Subcutaneous adipose tissue (tissue), 4 donors: ENCODE results near the gene KRTAP16-1. TPM values are rescaled to one million over a fixed set of nuclear protein-coding genes. Genes with fewer than 3 reads are reported as not detected.
"Not testable (repeated sequence)": the region's sequence is repeated elsewhere in the genome, so short reads cannot be mapped to it uniquely, and the experiment has no call there.

Experiments used
- total RNA-seq, 4 donors: library from RNA; depleted of rRNA; stranded (reverse); fragments of >200 nt; gene quantifications; one replicate each; pipeline ENCODE4 v1.1.0, GENCODE V29; 2016
- TF ChIP-seq, protein P1 (sequence below): fragments of 450-650 bp; IDR thresholded peaks from one replicate; pipeline ENCODE4 v1.5.1; 2016; ENCODE audit warnings: low read depth, mild to moderate bottlenecking, control low read depth, antibody characterized with exemption, moderate library complexity

Gene KRTAP16-1
- total RNA-seq, 4 donors from 2014 or later = not detected

DNA sequence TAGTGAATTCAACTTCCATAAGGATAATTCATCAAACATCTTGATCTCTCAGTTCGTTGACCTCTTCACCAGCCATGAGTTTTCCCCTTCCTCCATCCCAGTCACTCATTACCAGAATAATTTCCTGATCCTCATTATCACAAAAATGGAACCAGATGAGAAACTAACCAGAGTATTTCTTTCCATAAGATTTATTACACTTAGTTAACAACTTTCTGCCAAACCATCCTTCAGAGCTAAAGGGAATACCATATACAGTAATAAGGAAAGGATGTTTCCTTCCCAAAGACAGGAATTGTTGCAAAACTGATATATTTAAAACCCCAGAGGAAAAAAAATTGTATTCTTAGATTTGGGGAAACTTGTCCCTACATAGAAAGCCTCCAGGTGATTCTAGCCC, 15.1 kb downstream of the KRTAP16-1 start:
- TF ChIP-seq, protein P1, sequence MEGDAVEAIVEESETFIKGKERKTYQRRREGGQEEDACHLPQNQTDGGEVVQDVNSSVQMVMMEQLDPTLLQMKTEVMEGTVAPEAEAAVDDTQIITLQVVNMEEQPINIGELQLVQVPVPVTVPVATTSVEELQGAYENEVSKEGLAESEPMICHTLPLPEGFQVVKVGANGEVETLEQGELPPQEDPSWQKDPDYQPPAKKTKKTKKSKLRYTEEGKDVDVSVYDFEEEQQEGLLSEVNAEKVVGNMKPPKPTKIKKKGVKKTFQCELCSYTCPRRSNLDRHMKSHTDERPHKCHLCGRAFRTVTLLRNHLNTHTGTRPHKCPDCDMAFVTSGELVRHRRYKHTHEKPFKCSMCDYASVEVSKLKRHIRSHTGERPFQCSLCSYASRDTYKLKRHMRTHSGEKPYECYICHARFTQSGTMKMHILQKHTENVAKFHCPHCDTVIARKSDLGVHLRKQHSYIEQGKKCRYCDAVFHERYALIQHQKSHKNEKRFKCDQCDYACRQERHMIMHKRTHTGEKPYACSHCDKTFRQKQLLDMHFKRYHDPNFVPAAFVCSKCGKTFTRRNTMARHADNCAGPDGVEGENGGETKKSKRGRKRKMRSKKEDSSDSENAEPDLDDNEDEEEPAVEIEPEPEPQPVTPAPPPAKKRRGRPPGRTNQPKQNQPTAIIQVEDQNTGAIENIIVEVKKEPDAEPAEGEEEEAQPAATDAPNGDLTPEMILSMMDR = no peak

DNA sequence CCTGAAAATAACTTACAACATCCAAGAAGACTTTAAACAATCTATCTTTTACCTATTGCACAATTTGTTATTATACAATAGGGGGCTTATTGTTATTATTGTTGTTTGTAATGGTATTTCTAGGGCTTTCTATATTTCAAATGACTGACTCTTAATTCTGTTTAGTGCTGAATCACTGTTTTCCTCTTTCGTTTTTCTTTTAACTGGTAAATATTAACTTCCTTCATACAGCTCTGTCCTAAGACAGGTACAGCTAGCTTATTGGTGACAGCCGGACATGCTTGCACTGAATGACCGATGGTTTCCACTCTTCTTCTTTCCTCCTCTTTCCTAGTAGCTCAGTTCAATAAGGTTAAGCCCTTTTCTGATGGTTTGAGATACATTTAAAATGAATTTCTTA, 22.1 kb downstream of the KRTAP16-1 start:
- TF ChIP-seq, protein P1 = no peak

DNA sequence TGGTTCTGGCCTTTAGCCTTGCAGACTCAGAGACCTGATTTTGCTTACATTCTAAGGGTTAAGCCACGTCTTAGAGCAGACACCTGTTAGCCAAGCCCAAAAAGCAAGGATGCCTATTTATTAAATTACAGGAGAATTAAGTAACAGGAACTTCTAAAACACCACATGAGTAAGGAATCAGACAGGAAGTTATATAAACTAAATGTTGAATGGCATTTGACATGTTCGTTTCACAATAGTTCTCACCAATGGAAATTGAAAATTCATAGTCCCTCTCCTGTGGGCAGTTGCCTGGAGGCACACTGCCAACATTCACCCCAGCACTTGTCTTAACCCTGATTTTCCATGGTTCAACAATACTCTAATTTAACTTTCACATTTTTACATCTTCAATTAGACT, 24.6 kb downstream of the KRTAP16-1 start:
- TF ChIP-seq, protein P1 = no peak

DNA sequence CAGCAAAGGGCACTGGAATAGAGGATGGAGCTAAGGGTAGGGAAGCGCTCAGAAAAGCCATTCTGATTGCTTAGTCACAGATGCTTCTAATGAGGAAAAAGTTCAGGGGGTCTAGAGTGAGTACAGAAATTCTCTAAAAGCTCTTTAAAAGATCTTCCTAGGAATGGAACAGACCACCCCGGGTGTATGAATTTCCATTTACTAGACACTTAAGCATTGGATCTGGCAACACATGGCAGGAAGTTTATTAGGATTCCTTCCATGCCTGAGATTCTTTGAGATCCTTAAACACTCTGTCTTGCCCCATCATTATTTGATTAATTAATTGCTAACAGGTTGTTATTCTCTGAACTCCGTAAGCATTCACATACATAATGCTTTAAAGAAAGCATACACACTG, 25.1 kb downstream of the KRTAP16-1 start:
- TF ChIP-seq, protein P1 = no peak

DNA sequence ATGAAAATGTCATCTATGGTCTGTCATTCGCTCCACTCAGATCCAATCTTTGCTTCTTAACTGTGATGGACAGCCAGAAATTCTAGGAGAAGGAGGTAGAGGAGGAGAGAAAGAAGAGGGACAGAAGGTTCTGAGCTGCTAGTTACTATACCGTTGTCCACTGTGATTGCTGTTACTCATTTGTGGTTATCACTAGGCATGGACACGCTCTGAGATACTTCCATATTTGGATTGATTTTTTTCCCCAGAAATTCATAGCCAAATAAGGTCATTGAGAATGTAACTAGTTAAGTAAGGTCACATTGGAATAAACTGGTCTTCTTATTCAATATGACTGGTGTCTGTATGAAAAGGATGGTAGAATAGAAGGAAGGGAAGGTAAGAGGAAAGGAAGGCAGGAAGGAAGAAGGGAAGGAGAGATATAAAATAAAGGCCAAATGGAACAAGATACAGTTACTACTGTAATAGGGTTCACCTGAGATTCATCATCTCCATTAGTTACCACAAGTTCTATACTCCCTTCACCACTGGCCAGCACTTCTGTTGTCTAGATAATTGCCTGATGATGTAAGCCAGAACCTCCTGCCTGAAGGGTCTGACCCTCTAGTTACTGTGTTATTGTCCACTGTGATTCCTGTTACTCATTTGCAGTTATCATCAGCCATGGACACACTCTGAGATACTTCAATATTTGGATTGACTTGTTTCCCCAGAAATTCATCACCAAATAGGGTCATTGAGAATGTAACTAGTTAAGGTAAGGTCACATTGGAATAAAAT, 30.7 kb downstream of the KRTAP16-1 start:
- TF ChIP-seq, protein P1 = no peak

DNA sequence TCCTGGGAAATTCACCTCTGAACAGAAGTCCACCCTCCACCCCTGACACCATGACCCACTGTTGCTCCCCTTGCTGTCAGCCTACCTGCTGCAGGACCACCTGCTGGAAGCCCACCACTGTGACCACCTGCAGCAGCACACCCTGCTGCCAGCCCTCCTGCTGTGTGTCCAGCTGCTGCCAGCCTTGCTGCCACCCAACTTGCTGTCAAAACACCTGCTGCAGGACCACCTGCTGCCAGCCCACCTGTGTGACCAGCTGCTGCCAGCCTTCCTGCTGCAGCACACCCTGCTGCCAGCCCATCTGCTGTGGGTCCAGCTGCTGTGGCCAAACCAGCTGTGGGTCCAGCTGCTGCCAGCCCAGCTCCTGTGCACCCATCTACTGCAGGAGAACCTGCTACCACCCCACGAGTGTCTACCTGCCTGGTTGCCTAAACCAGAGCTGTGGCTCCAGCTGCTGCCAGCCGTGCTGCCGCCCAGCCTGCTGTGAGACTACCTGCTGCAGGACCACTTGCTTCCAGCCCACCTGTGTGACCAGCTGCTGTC, 33.4 kb downstream of the KRTAP16-1 start, which contains the start of gene KRTAP9-7:
Gene KRTAP9-7, plus strand, starts transcription at position 51 of the 543 bp plus-strand sequence. Its CDS starts 0 bp downstream, at position 51.
- TF ChIP-seq, protein P1 = not testable (repeated sequence)

DNA sequence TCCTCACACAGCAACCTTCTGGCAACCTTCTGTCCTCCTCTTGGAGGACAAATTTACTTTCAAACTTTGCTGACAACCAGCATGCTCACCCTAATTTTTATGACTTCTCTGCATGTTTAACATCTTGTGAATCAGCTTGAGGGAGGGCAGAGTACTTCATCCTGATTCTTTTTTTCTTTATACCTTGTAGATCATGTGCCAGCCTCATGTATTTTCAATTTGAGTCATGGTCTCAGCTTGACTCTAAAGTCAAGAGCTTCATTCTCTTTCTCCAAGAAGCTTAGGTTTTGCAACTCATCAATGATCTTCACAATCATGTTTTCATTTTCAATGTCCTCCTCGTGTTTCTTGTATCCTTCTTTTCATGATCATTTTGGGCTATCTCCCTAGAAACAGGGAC, 37.3 kb downstream of the KRTAP16-1 start:
- TF ChIP-seq, protein P1 = no peak
